ENCODE data around the gene ARHGAP8. TPM values are rescaled to one million over a fixed set of nuclear protein-coding genes. Genes with fewer than 3 reads are reported as not detected.
"Not testable (repeated sequence)": the region's sequence is repeated elsewhere in the genome, so short reads cannot be mapped to it uniquely, and the experiment has no call there.

Gene ARHGAP8
- total RNA-seq, 2 donors from 2014 or later = 2.8 to 4.4 TPM

DNA sequence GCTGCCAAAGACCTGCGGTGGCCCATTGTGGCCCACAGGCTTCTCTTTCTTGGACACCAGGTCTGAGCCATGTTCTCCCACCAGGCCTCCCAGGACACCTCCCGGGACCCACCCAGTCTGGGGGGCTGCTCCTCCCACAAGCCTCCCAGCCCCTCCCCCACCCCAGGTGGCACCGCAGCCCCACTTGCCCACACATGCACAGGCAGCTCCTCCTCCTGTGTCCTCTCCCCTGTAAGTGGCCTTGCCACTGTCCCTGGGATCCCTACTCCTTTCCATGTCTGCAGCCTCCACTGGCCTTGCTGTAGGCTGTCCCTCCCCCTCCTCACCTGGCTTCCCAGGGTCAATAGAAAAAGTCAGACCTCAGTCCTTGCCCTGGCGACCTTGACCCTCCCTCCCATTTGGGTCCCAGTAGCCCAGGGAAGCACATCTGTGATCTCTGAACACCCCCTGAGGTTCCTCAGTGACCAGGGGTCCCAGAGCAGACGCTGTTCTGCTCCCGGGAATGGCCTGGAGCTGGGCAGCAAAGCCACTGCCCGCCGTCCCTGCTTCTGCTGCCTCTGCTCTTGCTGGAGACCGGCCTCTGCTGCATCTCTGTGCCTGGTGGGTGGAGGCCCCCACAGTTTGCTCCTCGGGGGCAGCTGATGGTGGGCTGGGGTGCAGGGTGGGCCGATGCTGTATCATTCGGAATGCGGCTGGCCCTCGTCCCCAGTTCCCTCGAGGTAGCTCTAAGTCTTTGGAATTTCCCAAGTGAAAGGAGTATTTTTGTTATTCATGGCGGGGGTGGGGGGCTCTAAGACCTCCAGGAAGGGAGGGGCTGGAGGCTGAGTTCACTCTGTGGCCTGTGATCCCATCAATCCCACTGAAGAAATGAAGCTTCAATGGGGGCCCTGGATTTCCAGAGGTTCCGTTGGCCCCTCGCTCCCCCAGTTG lies 43.6 kb downstream of the ARHGAP8 start:
- no peak overlapping the region for H3K4me3 Mint-ChIP-seq
- no peak for DNase-seq
- no peaks in the 10 kb centered on the region for H3K36me3 Mint-ChIP-seq (ENCODE audit: insufficient read depth in 2 of 2)
- ATAC-seq (replicated peaks in 1 of 2) = no peak
- no peaks in the 10 kb centered on the region for H3K4me1 Mint-ChIP-seq (ENCODE audit: low read depth)
- H3K9me3 Mint-ChIP-seq = no peaks in the 10 kb centered on the region
- H3K27me3 Mint-ChIP-seq (ENCODE audit: low read depth) = no peaks in the 10 kb centered on the region
- H3K27ac Mint-ChIP-seq = no peak overlapping the region

DNA sequence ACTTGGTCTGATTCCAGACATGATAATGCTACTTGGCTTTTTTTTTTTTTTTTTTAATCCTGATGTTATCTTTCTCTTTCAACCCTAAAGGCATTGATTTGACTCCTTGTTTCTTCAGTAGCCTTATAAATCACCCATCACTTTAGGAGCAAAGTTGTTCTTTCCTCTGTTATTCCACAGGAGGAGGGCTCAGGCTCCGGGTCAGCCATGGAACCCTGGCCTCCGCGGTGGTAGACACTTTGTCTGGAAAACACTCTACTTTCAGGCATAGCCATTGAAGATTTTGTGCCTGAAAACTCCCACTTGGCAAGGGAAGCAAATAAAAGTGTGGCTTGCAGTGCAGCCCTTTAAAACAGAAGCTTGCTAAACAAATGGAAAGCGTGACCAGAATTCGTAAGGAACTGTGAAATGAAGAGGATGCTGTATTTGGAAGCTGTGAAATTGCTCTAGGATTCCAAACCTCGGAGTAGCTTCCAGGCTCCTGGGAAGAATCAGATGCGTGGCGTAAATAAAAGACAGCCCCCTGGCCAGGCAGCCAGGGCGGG lies 44.9 kb downstream of the ARHGAP8 start:
- ATAC-seq (replicated peaks in 1 of 2) = no peak
- H3K9me3 Mint-ChIP-seq = no peaks in the 10 kb centered on the region
- no peak for DNase-seq
- no peaks in the 10 kb centered on the region for H3K27me3 Mint-ChIP-seq (ENCODE audit: low read depth)
- no peak overlapping the region for H3K4me3 Mint-ChIP-seq
- no peaks in the 10 kb centered on the region for H3K36me3 Mint-ChIP-seq (ENCODE audit: insufficient read depth in 2 of 2)
- no peaks in the 10 kb centered on the region for H3K4me1 Mint-ChIP-seq (ENCODE audit: low read depth)
- no peak overlapping the region for H3K27ac Mint-ChIP-seq

DNA sequence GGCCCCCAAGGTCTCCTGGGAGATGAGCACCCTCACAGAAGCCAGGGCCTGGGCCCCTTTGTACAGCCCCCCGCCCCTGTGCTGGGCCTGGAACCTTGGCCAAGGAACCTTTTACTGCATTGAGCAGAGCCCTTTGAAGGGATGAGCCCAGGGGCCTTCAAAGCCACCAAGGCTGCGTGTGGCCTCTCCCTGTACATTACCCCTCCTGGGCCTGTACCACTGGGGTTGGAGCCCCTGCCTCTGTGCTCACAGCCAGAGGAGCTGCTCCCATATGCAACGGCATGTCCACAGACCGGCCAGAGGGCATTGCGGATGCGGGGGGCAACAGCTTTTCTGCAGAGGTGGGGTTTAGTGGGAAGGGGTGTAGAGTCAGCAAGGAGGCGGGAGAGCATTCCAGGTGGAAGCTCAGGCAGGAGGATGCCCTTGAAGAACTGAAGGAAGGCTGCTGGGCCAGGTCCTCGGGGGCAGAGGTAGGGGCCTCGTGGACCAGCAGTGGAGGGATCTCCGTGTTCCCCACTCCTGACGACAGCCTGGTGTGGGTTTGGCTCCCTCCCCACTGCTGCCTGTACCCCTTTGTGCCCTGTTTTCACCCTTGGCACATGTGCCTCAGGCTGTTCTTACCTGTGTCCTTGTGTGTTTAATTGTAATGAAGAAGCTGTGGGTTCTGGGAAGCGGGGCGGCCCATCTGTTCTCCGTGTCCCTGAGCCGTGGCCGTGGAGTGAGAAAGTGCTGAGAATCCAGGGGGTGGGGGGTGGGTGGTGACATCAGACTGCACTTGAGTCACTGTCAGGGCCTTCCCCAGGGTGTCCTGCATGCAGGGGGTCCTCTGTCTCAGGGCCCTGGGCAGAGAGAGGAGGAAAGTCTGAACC lies 46.9 kb downstream of the ARHGAP8 start:
- Mint-ChIP-seq H3K27me3 (ENCODE audit: low read depth) (no peaks in the 10 kb centered on the region), H3K27ac (no peak overlapping the region), H3K4me1 (ENCODE audit: low read depth) (peaks cover 5% of the 10 kb centered on the region), H3K4me3 (no peak overlapping the region), H3K9me3 (no peaks in the 10 kb centered on the region), H3K36me3 (ENCODE audit: insufficient read depth in 2 of 2) (no peaks in the 10 kb centered on the region)
- ATAC-seq (replicated peaks in 1 of 2) (no peak), DNase-seq (no peak)

GRCh38 chr22:44799946-44800634 lies 47.7 kb downstream of the ARHGAP8 start:
- not testable (repeated sequence) for DNase-seq; H3K4me3 Mint-ChIP-seq; ATAC-seq (replicated peaks in 1 of 2); H3K27me3 Mint-ChIP-seq (ENCODE audit: low read depth); H3K4me1 Mint-ChIP-seq (ENCODE audit: low read depth); H3K9me3 Mint-ChIP-seq; H3K27ac Mint-ChIP-seq; H3K36me3 Mint-ChIP-seq (ENCODE audit: insufficient read depth in 2 of 2)

DNA sequence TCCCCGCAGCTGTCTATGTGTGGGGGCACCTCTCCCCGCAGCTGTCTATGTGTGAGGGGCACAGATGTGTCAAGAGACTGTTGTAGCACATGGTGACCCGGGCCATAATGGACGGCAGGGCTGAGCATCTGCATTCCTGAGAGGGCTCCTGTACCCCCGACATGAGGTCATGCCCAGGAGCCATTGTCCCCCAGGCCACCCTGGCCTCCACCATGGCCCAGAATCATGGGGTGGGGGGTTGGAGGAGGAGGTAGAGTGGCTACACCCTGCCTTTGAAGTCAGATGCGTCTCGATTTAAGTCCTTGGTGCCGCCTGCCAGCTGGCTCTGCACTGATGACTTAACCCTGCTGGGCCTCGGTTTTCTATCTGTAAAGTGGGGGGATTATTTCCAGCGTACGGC lies 49.1 kb downstream of the ARHGAP8 start:
- Mint-ChIP-seq H3K9me3 (no peaks in the 10 kb centered on the region), H3K27ac (no peak overlapping the region)
- no peak for DNase-seq

DNA sequence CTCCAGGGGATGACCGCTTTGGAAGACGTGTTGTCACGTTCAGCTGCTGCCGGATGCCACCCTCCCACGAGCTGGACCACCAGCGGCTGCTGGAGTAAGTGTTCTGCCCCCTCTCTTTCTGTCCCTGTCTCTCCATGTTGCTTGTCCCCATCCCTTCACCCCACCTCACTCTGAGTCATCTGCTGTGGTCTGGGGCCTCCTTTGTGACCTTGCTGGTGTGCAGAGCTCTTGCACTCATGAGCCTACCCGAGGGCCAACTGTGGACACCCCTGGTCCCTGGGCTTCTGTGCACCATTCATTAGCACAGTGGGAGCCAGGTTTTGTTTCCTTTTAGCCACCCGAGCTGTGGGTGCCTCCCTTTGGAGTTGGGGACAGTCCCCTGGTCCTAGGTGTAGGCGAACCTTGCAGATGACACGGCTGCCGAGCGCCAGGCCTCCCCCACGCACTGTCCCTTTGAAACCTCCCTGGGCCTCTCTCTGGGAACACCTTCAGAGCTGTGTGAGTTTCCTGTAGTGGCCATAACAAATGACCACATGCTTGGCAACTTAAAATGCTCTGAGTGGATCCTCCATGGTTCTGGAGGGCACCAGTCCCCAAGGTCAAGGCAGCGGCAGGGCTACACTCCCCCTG lies 49.8 kb downstream of the ARHGAP8 start:
- Mint-ChIP-seq H3K4me1 (ENCODE audit: low read depth) (peaks cover 5% of the 10 kb centered on the region), H3K9me3 (no peaks in the 10 kb centered on the region), H3K4me3 (no peak overlapping the region), H3K27me3 (ENCODE audit: low read depth) (no peaks in the 10 kb centered on the region), H3K36me3 (ENCODE audit: insufficient read depth in 2 of 2) (no peaks in the 10 kb centered on the region), H3K27ac (no peak overlapping the region)
- ATAC-seq (replicated peaks in 1 of 2) (peak in 1 of 2 donors; percentile 57), DNase-seq (no peak)

More for the DNA sequence above, 49.1 kb downstream of the ARHGAP8 start:
- no peak for ATAC-seq (replicated peaks in 1 of 2)
- Mint-ChIP-seq H3K27me3 (ENCODE audit: low read depth) (no peaks in the 10 kb centered on the region), H3K4me3 (no peak overlapping the region), H3K36me3 (ENCODE audit: insufficient read depth in 2 of 2) (no peaks in the 10 kb centered on the region), H3K4me1 (ENCODE audit: low read depth) (peaks cover 5% of the 10 kb centered on the region)

DNA sequence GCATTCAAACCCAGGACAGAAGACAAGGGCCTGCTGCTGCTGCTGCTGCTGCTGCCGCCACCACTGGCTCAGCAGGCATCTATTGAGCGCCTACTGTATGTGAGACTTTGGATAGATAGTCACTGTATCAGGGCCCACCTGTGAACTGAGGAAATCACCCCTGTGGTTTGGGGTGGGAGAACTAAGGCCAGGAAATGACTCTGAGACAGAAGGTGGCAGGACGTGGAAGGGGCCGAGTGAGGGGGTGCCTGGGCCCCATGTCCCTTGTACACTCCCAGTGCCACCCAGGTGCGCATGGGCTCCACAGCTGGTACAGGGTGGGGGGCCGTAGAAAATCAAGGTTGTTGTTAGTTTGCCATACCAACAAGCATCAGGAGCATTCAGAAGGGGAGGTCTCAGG lies 50.6 kb downstream of the ARHGAP8 start:
- ATAC-seq (replicated peaks in 1 of 2) = peak in 1 of 2 donors; percentile 35

DNA sequence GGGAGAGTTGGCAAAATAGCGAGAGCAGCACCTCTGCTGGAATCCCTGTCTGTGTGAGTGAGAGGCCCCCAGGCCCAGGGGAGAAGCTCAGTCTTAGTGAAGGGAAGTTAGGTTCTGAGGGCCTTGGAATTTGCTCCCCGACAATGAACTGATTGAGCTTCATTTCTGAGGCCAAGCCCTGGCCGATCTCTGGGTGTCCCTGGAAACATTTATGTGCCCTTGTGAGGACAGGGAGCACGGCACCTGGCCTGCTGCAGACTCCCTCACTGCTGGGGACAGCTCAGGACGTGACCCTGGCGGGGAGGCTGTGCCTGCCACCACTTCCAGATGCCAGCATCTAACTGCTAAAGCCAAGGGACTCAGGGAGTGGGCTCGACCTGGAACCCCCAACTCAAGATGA lies 52.0 kb downstream of the ARHGAP8 start:
- Mint-ChIP-seq H3K9me3 (no peaks in the 10 kb centered on the region), H3K36me3 (ENCODE audit: insufficient read depth in 2 of 2) (no peaks in the 10 kb centered on the region), H3K4me3 (no peak overlapping the region), H3K27ac (no peak overlapping the region), H3K4me1 (ENCODE audit: low read depth) (peaks cover 5% of the 10 kb centered on the region), H3K27me3 (ENCODE audit: low read depth) (no peaks in the 10 kb centered on the region)
- no peak for ATAC-seq (replicated peaks in 1 of 2)
- DNase-seq = no peak

More for the DNA sequence above, 50.6 kb downstream of the ARHGAP8 start:
- Mint-ChIP-seq H3K9me3 (no peaks in the 10 kb centered on the region), H3K27ac (no peak overlapping the region), H3K36me3 (ENCODE audit: insufficient read depth in 2 of 2) (no peaks in the 10 kb centered on the region), H3K4me1 (ENCODE audit: low read depth) (peaks cover 5% of the 10 kb centered on the region), H3K4me3 (no peak overlapping the region), H3K27me3 (ENCODE audit: low read depth) (no peaks in the 10 kb centered on the region)
- DNase-seq = no peak

DNA sequence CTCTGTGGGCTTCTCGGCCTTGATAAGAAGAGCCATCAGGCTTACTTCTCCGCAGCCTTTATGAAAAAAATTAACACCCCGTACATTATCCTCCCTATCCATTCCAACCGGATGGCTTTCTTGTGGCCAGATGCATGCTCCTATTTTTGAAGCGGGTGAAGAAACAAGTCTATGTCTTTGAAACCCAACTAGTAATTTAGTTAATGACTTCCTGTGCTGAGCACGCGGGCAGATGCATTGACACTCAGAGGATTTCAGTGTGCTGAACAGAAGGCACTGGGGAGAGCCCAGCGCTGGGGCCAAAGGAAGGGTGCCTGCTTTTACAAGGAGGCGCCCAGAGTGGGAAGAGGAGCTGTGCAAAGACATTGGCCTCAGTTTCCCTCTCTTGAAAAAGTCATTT lies 53.3 kb downstream of the ARHGAP8 start:
- Mint-ChIP-seq H3K36me3 (ENCODE audit: insufficient read depth in 2 of 2) (no peaks in the 10 kb centered on the region), H3K9me3 (no peaks in the 10 kb centered on the region), H3K4me1 (ENCODE audit: low read depth) (peaks cover 5% of the 10 kb centered on the region), H3K4me3 (no peak overlapping the region), H3K27me3 (ENCODE audit: low read depth) (no peaks in the 10 kb centered on the region), H3K27ac (no peak overlapping the region)
- ATAC-seq (replicated peaks in 1 of 2) = no peak
- DNase-seq = no peak

DNA sequence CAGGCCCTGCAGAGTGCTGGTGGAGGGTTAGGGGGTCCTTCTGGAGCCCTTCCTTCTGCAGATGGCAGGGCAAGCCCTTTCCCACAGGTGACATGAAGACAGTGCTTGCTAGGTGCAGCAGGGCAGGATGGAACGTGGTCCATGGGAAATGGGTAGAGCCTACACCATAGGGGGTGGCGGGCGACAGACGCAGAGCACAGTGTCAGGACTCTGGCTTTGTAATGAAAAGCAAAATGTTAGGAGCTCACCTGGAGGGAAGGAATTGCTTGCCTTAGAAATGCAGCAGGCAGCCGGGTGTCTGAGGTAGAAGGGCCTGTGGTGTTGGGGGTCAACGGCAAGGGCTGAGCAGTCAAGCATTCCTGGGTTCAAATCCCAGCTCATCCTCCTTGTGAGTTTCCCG lies 54.9 kb downstream of the ARHGAP8 start:
- Mint-ChIP-seq H3K36me3 (ENCODE audit: insufficient read depth in 2 of 2) (no peaks in the 10 kb centered on the region), H3K4me1 (ENCODE audit: low read depth) (peaks cover 5% of the 10 kb centered on the region), H3K27ac (no peak overlapping the region), H3K4me3 (no peak overlapping the region), H3K9me3 (no peaks in the 10 kb centered on the region), H3K27me3 (ENCODE audit: low read depth) (peaks cover 6% of the 10 kb centered on the region)
- DNase-seq (no peak), ATAC-seq (replicated peaks in 1 of 2) (no peak)

GRCh38 chr22:44807915-44808690 lies 55.7 kb downstream of the ARHGAP8 start:
- Mint-ChIP-seq H3K9me3 (no peaks in the 10 kb centered on the region), H3K4me1 (ENCODE audit: low read depth) (no peaks in the 10 kb centered on the region), H3K27me3 (ENCODE audit: low read depth) (peaks cover 6% of the 10 kb centered on the region), H3K36me3 (ENCODE audit: insufficient read depth in 2 of 2) (no peaks in the 10 kb centered on the region), H3K27ac (no peak overlapping the region), H3K4me3 (no peak overlapping the region)
- ATAC-seq (replicated peaks in 1 of 2) = no peak
- DNase-seq = no peak

- no peaks in the 10 kb centered on the region for H3K4me1 Mint-ChIP-seq (ENCODE audit: low read depth)
- no peak for DNase-seq
Observed at GRCh38 chr22:44809456-44809855, 57.1 kb downstream of the ARHGAP8 start.

More at GRCh38 chr22:44809456-44809855, 57.1 kb downstream of the ARHGAP8 start:
- H3K27ac Mint-ChIP-seq = no peak overlapping the region
- peaks cover 6% of the 10 kb centered on the region for H3K27me3 Mint-ChIP-seq (ENCODE audit: low read depth)
- no peak for ATAC-seq (replicated peaks in 1 of 2)
- H3K9me3 Mint-ChIP-seq = no peaks in the 10 kb centered on the region
- H3K4me3 Mint-ChIP-seq = no peak overlapping the region
- H3K36me3 Mint-ChIP-seq (ENCODE audit: insufficient read depth in 2 of 2) = no peaks in the 10 kb centered on the region
